LNCAP (cell line): ENCODE measurements around the gene NLRP11.

Experiments
- TF ChIP-seq, protein P1 (sequence below): fragments of 450-650 bp; IDR thresholded peaks from 2 replicates; pipeline ENCODE4 v1.5.1; 2017; ENCODE audit warnings: mild to moderate bottlenecking

The NLRP11 gene

DNA sequence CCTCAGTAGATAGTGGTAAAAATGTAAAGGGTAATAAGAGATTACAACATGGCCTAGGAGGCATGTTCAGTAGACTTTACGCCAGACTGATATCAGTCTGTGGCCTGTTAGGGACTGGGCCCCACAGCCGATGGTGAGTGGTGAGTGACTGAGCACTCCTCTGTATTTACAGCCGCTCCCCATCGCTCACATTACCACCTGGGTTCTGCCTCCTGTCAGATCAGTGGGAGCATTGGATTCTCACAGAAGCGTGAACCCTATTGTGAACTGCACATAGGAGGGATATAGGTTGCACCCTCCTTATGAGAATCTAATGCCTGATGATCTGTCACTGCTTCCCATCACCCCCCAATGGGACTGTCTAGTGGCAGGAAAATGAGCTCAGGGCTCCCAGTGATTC is 17.9 kb downstream of the NLRP11 start:
- TF ChIP-seq, protein P1, sequence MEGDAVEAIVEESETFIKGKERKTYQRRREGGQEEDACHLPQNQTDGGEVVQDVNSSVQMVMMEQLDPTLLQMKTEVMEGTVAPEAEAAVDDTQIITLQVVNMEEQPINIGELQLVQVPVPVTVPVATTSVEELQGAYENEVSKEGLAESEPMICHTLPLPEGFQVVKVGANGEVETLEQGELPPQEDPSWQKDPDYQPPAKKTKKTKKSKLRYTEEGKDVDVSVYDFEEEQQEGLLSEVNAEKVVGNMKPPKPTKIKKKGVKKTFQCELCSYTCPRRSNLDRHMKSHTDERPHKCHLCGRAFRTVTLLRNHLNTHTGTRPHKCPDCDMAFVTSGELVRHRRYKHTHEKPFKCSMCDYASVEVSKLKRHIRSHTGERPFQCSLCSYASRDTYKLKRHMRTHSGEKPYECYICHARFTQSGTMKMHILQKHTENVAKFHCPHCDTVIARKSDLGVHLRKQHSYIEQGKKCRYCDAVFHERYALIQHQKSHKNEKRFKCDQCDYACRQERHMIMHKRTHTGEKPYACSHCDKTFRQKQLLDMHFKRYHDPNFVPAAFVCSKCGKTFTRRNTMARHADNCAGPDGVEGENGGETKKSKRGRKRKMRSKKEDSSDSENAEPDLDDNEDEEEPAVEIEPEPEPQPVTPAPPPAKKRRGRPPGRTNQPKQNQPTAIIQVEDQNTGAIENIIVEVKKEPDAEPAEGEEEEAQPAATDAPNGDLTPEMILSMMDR = no peak

DNA sequence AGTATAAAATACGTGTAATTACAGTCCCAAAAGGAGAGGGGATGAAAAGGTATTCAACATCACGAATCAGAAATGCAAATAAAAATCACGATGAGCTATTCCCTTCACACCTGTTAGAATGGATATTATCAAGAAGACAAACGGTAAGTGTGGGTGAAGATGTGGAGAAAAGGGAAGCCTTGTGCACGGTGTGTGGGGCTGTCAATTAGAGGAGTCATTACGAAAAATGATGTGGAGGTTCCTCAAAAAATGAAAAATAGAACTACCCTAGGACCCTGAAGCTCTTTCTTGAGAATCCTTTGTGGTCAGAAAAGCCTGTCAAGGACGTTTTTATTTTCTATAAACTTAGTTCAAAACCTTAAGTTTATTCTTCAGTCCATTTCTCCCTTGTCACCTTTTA is 19.4 kb downstream of the NLRP11 start:
- TF ChIP-seq, protein P1 = no peak

DNA sequence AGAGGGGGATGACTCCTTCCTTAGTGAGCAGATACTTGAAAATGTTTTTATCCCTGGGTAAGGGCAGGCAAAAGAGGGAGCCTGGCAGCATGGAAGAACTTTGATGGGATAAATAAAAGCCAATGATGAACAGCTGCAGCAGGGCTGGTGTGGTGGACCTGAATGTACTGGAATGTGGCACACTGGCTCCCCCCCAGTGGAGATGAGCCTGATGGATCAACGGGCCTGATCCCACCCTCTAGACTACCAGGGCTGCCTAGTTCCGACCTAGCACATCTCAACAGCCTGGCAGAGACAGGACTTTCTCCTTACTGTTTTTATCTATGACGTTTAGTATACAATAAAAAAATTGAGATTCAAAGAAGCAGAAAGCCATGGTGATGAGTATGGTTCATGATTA is 20.5 kb downstream of the NLRP11 start:
- TF ChIP-seq, protein P1 = no peak

DNA sequence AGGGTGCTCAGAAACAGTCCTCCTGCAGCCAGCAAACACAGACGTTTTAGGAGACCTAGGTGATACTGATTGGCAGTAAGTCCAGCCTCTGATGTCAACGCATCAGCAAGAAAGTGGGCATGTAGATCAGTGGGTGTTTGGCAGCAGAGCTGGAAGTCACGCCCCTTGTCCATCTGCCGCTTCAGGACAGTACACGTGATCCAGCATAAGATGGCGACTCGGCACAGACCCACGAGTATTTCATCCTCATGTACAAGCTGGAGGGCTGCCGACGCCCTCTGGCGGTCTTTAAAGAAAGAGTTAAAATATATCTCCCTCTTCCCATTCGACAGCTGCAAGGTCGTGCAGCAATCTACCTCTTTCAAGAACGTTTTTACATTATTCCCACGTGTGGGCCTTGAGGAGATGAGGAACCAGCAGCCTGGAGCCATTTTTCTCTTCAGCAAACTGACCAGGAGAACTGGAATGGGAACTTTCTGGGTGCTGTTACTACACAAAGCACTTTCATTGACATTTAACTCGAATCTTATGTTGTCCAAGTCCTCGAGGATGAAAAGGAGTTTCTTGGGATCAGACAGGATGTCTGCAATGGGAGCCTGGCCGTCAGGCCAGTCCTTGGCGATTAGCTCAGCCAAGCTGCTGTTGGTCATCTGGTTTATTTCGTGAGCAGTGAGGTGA is 22.3 kb downstream of the NLRP11 start:
- TF ChIP-seq, protein P1 = peak; percentile 49; the same call in 1 of the 2 replicates

DNA sequence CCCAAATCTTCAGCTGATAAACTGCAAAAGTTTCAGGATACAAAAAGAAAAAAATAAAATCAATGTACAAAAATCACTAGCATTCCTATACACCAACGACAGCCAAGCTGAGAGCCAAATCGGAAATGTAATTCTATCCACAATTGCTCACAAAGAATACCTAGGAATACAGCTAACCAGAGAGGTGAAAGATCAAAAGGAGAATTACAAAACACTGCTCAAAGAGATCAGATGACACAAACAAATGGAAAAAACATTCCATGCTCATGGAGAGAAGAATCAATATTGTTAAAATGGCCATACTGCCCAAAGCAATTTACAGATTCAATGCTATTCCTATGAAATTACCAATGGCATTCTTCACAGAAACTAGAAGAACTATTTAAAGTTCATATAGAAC is 29.5 kb downstream of the NLRP11 start:
- TF ChIP-seq, protein P1 = no peak

DNA sequence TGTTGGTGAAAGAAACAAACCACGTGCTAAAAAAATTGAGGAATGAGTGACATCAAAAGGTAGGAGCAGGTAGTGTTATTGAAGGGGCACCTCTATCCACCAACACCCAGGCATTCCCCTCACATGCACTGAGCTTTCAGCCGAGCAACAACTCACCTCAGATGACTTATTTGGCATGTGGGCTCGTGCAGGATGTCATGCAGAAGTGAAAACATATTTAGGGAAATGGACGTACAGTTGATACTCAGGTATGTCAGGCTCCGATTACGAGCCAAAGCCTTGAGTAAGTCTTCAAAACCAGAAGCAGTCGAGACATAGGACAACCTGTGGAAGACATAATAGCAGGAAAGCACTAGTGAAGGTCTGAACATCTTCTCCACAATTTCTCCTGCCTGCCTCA is 30.4 kb downstream of the NLRP11 start:
- TF ChIP-seq, protein P1 = no peak

DNA sequence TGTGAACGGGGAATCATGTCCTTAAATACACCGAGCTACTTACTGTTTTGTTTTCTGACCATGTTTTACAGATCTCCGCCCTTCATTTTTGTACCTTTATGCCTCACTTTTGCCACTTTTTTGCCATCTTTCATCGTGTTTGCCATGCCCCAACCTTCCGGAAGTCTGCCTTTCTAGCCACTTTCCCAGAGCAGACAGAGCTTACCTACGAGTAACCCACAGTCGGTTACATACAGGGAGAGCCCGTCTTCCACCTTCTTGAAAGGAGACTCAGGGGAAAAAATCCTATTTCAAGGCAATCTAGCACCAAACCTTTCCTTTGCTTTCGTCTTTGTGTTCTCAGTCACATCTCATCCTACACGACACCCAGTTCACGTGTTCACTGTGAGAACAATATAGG is 36.8 kb downstream of the NLRP11 start:
- TF ChIP-seq, protein P1 = no peak

DNA sequence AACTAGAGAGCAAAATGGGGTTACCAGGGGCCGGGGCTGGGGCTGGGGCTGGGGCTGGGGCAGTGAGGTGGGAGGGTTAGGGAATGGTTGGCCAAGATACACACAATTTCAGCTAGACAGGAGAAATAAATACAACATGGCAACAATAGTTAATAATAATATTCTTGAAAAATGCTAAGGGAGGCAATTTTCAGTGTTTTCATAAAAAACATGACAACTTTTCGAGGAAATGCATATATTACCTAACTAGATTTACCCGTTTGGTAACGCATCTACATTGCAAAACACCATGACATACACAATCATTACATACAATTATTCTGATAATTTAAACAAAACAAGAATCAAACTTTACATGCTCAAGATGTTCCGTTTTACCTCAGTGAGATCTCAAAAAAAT is 50.7 kb downstream of the NLRP11 start:
- TF ChIP-seq, protein P1 = no peak
